Loucy (cell line): ENCODE measurements around the gene ELL.

Source experiments
- CTCF ChIP-seq: fragments of 200-600 bp; sonication (generic); conservative IDR thresholded peaks from 2 replicates; pipeline ENCODE4 v1.5.1; 2014; ENCODE audit warnings: mild to moderate bottlenecking, antibody characterized with exemption, low read length
- EZH2phosphoT487 ChIP-seq: fragments of 200-600 bp; IDR thresholded peaks from 2 replicates; pipeline ENCODE4 v1.6.1; 2018; ENCODE audit warnings: antibody characterized with exemption, mild to moderate bottlenecking, moderate library complexity, borderline replicate concordance

GRCh38 chr19:18562086-18562485 is 40.2 kb upstream of the ELL start:
- TF ChIP-seq CTCF (no peak), EZH2phosphoT487 (no peak)
